Measurements from ENCODE around the gene NR2C1. TPM values are rescaled to one million over a fixed set of nuclear protein-coding genes. Genes with fewer than 3 reads are reported as not detected.

Gene NR2C1
- total RNA-seq, 1 experiment from 2014 or later = 33.7 TPM

- ChIA-PET CTCF (no interaction called here), RAD21 (ENCODE audit: low non-redundant PET in 1 of 2, low total read pairs in 2 of 2, uncharacterized antibody in 2 of 2, unreplicated experiment in 2 of 2) (no interaction called here), POLR2A (no interaction called here)
- no peak for DNase-seq (ENCODE audit: low read depth, low spot score)
- TF ChIP-seq CEBPB (IDR thresholded peaks at IDR 0.05; ENCODE audit: low read depth) = no peak
- TF ChIP-seq REST (IDR thresholded peaks at IDR 0.05; ENCODE audit: low read depth) = no peak
- TF ChIP-seq EZH2phosphoT487 (IDR thresholded peaks at IDR 0.05; ENCODE audit: borderline replicate concordance) = no peak
- TF ChIP-seq ZFX (IDR thresholded peaks at IDR 0.05) = no peak
- TF ChIP-seq RAD21 (IDR thresholded peaks at IDR 0.05; ENCODE audit: low read depth) = no peak
- TF ChIP-seq YY1 (IDR thresholded peaks at IDR 0.05; ENCODE audit: extremely low read depth, insufficient replicate concordance, low read depth, low read length) = no peak
- Histone ChIP-seq H3K27ac (ENCODE audit: low read depth, low read length) (no peak overlapping the region), H3K4me2 (ENCODE audit: low read length) (no peak overlapping the region), H3K9me2 (ENCODE audit: insufficient read depth) (no peaks in the 10 kb centered on the region), H2AFZ (ENCODE audit: low read depth, low read length, poor library complexity, severe bottlenecking) (no peak overlapping the region), H3K4me3 (replicated peaks in 1 of 2; ENCODE audit: low read depth in 1 of 2, low read length in 2 of 2) (no peak overlapping the region), H3K9me3 (ENCODE audit: control insufficient read depth in 1 of 2, insufficient read depth in 1 of 2, low read depth in 1 of 2, low read length in 2 of 2) (no peaks in the 10 kb centered on the region), H4K20me1 (ENCODE audit: insufficient read depth) (no peaks in the 10 kb centered on the region), H3K4me1 (ENCODE audit: control insufficient read depth in 1 of 2, insufficient read depth in 2 of 2, low read length in 2 of 2) (no peaks in the 10 kb centered on the region), H3K36me3 (ENCODE audit: control insufficient read depth in 1 of 2, insufficient read depth in 2 of 2, low read length in 2 of 2) (peaks cover 7 to 23% of the 10 kb centered on the region in 2 experiments; a peak in 3 of 4 replicates), H3K27me3 (ENCODE audit: insufficient read depth, low read length) (no peaks in the 10 kb centered on the region), H3K9ac (ENCODE audit: low read length) (no peak overlapping the region), H3K79me2 (ENCODE audit: insufficient read depth, low read length) (peaks cover 40% of the 10 kb centered on the region)
- BruUV-seq (replicated peaks) = no TSS peak
- intact Hi-C loops (cut with micrococcal nuclease) = no loop called here
- no peak for ATAC-seq
Observed at GRCh38 chr12:95066091-95066855, 7.1 kb downstream of the NR2C1 start.
